B cell (primary cell): Measurements from ENCODE around the gene HADHB. TPM values are rescaled to one million over a fixed set of nuclear protein-coding genes. Genes with fewer than 3 reads are reported as not detected.

Experiments
- ATAC-seq: fragments of 200-7000 bp; cut with Tn5 transposase; one replicate; pipeline ENCODE4 v1.10.0; 2021; ENCODE audit warnings: low read depth, mild to moderate bottlenecking, moderate number of reproducible peaks, moderate library complexity
- CTCF ChIA-PET: fragments of 350-600 bp; sonication (Branson Sonifier 250); formaldehyde crosslinking; loops from one replicate; lab custom pipeline; 2021; ENCODE audit warnings: antibody characterized with exemption, inconsistent platforms; lab: Charles Lee
- POLR2A ChIA-PET: fragments of 350-600 bp; sonication (Branson Sonifier 250); formaldehyde crosslinking; loops from one replicate; lab custom pipeline; 2021; ENCODE audit warnings: antibody characterized with exemption; lab: Charles Lee
- DNase-seq: peaks from one replicate; pipeline ENCODE4 v3.0.0; 2013
- H2AFZ ChIP-seq: 2 replicates; pipeline ENCODE4 v1.6.1; 2012; ENCODE audit warnings: mild to moderate bottlenecking, low read depth, low read length; ENCODE audit not compliant: insufficient read depth, poor library complexity, severe bottlenecking
- H3K27ac ChIP-seq, 2 donors: 1 replicate in 1 of 2; 2 replicates in 1 of 2; pipeline ENCODE4 v1.5.1; 2012 to 2013; ENCODE audit warnings: low read length in 2 of 2, mild to moderate bottlenecking in 2 of 2, moderate library complexity in 1 of 2
- H3K27me3 ChIP-seq, 4 experiments: fragments of 200-600 bp in 1 of 4; sonication (generic) in 1 of 4; replicated peaks in 1 of 4; 1 replicate in 2 of 4; 2 replicates in 2 of 4; pipeline versions ENCODE4 v1.6.1 to v1.7.0; 2013 to 2016; ENCODE audit warnings: low read length in 3 of 4, mild to moderate bottlenecking in 2 of 4, mixed read lengths in 1 of 4, moderate library complexity in 1 of 4; ENCODE audit not compliant: insufficient read depth in 4 of 4, control insufficient read depth in 3 of 4; ENCODE audit errors: control extremely low read depth in 1 of 4
- H3K36me3 ChIP-seq, 2 experiments: replicated peaks in 1 of 2; 1 replicate in 1 of 2; 2 replicates in 1 of 2; pipeline versions ENCODE4 v1.6.1 to v1.7.1; 2013; ENCODE audit warnings: low read length in 1 of 2; ENCODE audit not compliant: insufficient read depth in 2 of 2, control insufficient read depth in 1 of 2; ENCODE audit errors: control extremely low read depth in 1 of 2, extremely low read depth in 1 of 2
- H3K4me1 ChIP-seq, 2 donors: fragments of 200-600 bp in 1 of 2; sonication (generic) in 1 of 2; 1 replicate in 1 of 2; 2 replicates in 1 of 2; pipeline versions ENCODE4 v1.5.1 to v1.6.1; 2013 to 2017; ENCODE audit warnings: low read length in 2 of 2; ENCODE audit not compliant: control insufficient read depth in 2 of 2, insufficient read depth in 2 of 2
- H3K4me2 ChIP-seq: replicated peaks from 2 replicates; pipeline ENCODE3; 2012; ENCODE audit warnings: mild to moderate bottlenecking, low read depth, low read length; ENCODE audit not compliant: poor library complexity, severe bottlenecking
- H3K4me3 ChIP-seq, 5 experiments: fragments of 200-600 bp in 1 of 5; sonication (generic) in 1 of 5; 1 replicate in 3 of 5; 2 replicates in 2 of 5; pipeline versions ENCODE4 v1.5.1 to v1.7.0; 2011 to 2016; ENCODE audit warnings: low read length in 4 of 5, mild to moderate bottlenecking in 4 of 5, low read depth in 2 of 5, control low read depth in 1 of 5, moderate library complexity in 1 of 5; ENCODE audit not compliant: insufficient read depth in 1 of 5; ENCODE audit errors: control extremely low read depth in 1 of 5, extremely low read depth in 1 of 5
- H3K79me2 ChIP-seq: fragments of 200-600 bp; sonication (generic); one replicate; pipeline ENCODE4 v1.6.0; 2016; ENCODE audit warnings: low read length; ENCODE audit not compliant: control insufficient read depth, insufficient read depth
- H3K9ac ChIP-seq: fragments of 200-600 bp; sonication (generic); 2 replicates; pipeline ENCODE4 v1.6.1; 2017; ENCODE audit warnings: mild to moderate bottlenecking, low read length, moderate library complexity
- H3K9me3 ChIP-seq, 3 donors: one replicate each; pipeline versions ENCODE4 v1.6.1 to v1.7.1; 2013; ENCODE audit warnings: low read length in 2 of 3; ENCODE audit not compliant: control insufficient read depth in 2 of 3, insufficient read depth in 1 of 3; ENCODE audit errors: control extremely low read depth in 1 of 3
- H4K20me1 ChIP-seq: 2 replicates; pipeline ENCODE4 v1.6.0; 2012; ENCODE audit warnings: mild to moderate bottlenecking, low read length; ENCODE audit not compliant: insufficient read depth, control insufficient read depth, poor library complexity, severe bottlenecking
- H3K27ac Mint-ChIP-seq: one replicate; pipeline ENCODE4 v1.8.0; 2021; ENCODE audit warnings: mixed read lengths
- H3K27me3 Mint-ChIP-seq: one replicate; pipeline ENCODE4 v1.8.0; 2021; ENCODE audit warnings: mixed read lengths
- H3K4me1 Mint-ChIP-seq: one replicate; pipeline ENCODE4 v1.8.0; 2021; ENCODE audit warnings: mixed read lengths
- H3K4me3 Mint-ChIP-seq: one replicate; pipeline ENCODE4 v1.8.0; 2021; ENCODE audit warnings: mixed read lengths
- H3K9me3 Mint-ChIP-seq: one replicate; pipeline ENCODE4 v1.8.0; 2022; ENCODE audit warnings: mixed read lengths; ENCODE audit not compliant: insufficient read depth
- EZH2 ChIP-seq: IDR thresholded peaks from 2 replicates; pipeline ENCODE4 v1.6.1; 2012; ENCODE audit warnings: borderline replicate concordance, low read depth, mild to moderate bottlenecking, moderate library complexity, low read length; ENCODE audit not compliant: insufficient read depth, poor library complexity, severe bottlenecking
- WGBS: methylation state at CpG from one replicate; pipeline ENCODE4 v1.1.5; 2013; ENCODE audit warnings: missing lambda C conversion rate; ENCODE audit not compliant: insufficient coverage; 5-methylcytosine and 5-hydroxymethylcytosine counted together
- intact Hi-C: fragments of 100-400 bp; cut with micrococcal nuclease; formaldehyde crosslinking; loops from one replicate; pipeline ENCODE4 v1.10.0; 2022
- polyA plus RNA-seq: library from polyadenylated mRNA; depleted of rRNA; stranded (reverse); fragments of >200 nt; gene quantifications from 2 replicates; pipeline ENCODE4 v1.2.3, GENCODE V29; 2012
- total RNA-seq, 2 donors: library from RNA; stranded (reverse); fragments of 120-200 nt in 1 of 2; gene quantifications; 1 replicate in 1 of 2; 2 replicates in 1 of 2; pipeline versions ENCODE4 v1.2.3 to v1.2.4, GENCODE V29; 2013 to 2022
- TF ChIP-seq, protein P1 (sequence below): fragments of 200-600 bp; IDR thresholded peaks from one replicate; pipeline ENCODE4 v1.8.0; 2022; ENCODE audit warnings: antibody characterized with exemption, mild to moderate bottlenecking

The HADHB gene
- total and polyA plus RNA-seq, 2 donors (not counting 1 experiment from before 2014, with no cell fraction given): 40.6 to 64.2 TPM

DNA sequence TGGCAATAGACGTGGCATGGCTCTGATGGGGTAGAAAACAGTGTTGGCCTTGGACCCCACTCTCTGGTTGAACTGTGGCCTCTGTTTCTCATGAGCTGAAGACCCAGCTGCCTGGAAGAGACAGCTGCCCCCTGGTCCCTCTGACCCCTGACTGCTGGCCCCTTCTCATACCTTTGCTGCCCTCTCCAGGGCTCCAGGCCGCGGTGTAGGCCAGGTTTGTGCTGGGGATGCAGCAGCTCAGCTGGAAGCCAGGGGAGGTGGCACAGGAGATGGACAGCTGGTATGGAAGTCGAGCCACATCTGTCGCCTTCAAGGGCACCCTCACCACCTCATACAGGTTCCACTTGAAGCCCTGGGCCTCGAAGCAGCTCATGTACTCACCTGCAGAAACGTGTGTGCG is 69.5 kb downstream of the HADHB start:
- Histone ChIP-seq H3K9ac (no peak overlapping the region), H3K27ac (no peak overlapping the region), H2AFZ (no peak overlapping the region), H3K4me1 (no peaks in the 10 kb centered on the region), H3K9me3 (no peaks in the 10 kb centered on the region), H3K79me2 (no peaks in the 10 kb centered on the region), H3K36me3 (no peaks in the 10 kb centered on the region), H4K20me1 (no peaks in the 10 kb centered on the region), H3K4me3 (no peak overlapping the region), H3K4me2 (no peak overlapping the region), H3K27me3 (no peaks in the 10 kb centered on the region)
- ATAC-seq (no peak), DNase-seq (no peak)
- POLR2A ChIA-PET: no interaction called here
- no peak overlapping the region for H3K27ac Mint-ChIP-seq
- H3K4me1 Mint-ChIP-seq: no peaks in the 10 kb centered on the region
- no peak for TF ChIP-seq EZH2
- H3K4me3 Mint-ChIP-seq: no peak overlapping the region
- intact Hi-C loops: no loop called here
- CTCF ChIA-PET: no interaction called here
- 88% methylated on average over 6 of the region's 8 CpGs for WGBS
- no peaks in the 10 kb centered on the region for H3K9me3 Mint-ChIP-seq
- no peaks in the 10 kb centered on the region for H3K27me3 Mint-ChIP-seq

DNA sequence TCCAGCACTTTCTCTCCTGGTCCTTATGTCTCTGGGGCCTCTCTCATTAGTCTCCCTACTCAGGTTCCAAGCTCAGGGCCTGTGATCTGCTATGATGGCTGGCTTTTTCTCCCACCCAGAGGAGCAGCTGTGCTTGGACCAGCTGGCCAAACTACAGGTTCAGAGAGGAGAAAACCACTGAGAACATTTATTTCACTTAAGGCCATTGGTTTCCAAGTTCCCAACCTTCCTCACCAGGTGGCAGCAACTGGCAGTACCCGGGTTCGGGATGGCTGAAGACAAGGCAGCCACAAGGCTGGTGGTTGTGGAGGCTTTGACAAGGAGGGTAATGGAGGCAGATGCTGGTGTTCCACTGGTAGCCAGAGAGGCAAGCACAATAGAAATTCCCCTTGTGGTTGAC is 71.3 kb downstream of the HADHB start:
- no peak overlapping the region for H3K4me2 ChIP-seq
- no peaks in the 10 kb centered on the region for H3K9me3 Mint-ChIP-seq
- intact Hi-C loops: no loop called here
- no peaks in the 10 kb centered on the region for H3K27me3 ChIP-seq
- ChIA-PET CTCF (interaction anchor here (2.0 kb wide), 1 partner anchor 15 kb away, joined by 5 read pairs; no protein-coding TSS in a partner anchor), POLR2A (no interaction called here)
- H3K27ac ChIP-seq: no peak overlapping the region
- H3K4me1 ChIP-seq: no peaks in the 10 kb centered on the region
- no peaks in the 10 kb centered on the region for H3K4me1 Mint-ChIP-seq
- ATAC-seq: no peak
- WGBS: 83% methylated on average over 2 of the region's 2 CpGs
- H3K9me3 ChIP-seq: no peaks in the 10 kb centered on the region
- no peak overlapping the region for H3K4me3 Mint-ChIP-seq
- no peak overlapping the region for H2AFZ ChIP-seq
- TF ChIP-seq, protein P1, sequence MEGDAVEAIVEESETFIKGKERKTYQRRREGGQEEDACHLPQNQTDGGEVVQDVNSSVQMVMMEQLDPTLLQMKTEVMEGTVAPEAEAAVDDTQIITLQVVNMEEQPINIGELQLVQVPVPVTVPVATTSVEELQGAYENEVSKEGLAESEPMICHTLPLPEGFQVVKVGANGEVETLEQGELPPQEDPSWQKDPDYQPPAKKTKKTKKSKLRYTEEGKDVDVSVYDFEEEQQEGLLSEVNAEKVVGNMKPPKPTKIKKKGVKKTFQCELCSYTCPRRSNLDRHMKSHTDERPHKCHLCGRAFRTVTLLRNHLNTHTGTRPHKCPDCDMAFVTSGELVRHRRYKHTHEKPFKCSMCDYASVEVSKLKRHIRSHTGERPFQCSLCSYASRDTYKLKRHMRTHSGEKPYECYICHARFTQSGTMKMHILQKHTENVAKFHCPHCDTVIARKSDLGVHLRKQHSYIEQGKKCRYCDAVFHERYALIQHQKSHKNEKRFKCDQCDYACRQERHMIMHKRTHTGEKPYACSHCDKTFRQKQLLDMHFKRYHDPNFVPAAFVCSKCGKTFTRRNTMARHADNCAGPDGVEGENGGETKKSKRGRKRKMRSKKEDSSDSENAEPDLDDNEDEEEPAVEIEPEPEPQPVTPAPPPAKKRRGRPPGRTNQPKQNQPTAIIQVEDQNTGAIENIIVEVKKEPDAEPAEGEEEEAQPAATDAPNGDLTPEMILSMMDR: no peak
- no peak for TF ChIP-seq EZH2
- H3K4me3 ChIP-seq: no peak overlapping the region
- H3K27me3 Mint-ChIP-seq: no peaks in the 10 kb centered on the region
- H3K9ac ChIP-seq: no peak overlapping the region
- no peak overlapping the region for H3K27ac Mint-ChIP-seq
- DNase-seq: no peak
- H3K79me2 ChIP-seq: no peaks in the 10 kb centered on the region
- no peaks in the 10 kb centered on the region for H3K36me3 ChIP-seq
- H4K20me1 ChIP-seq: no peaks in the 10 kb centered on the region
